Stimulated activated CD4-positive, alpha-beta T cell treated with anti-CD3 and anti-CD28 coated beads, TNF-alpha, amount 100 ng/mL, for 4 hours (primary cell): Measurements from ENCODE around the gene TMEM114.

ENCODE experiments used
- DNase-seq, 3 experiments: peaks; one replicate each; pipeline ENCODE4 v3.0.0-alpha.2; 2020; ENCODE audit warnings: low read depth in 3 of 3

The TMEM114 gene

DNA sequence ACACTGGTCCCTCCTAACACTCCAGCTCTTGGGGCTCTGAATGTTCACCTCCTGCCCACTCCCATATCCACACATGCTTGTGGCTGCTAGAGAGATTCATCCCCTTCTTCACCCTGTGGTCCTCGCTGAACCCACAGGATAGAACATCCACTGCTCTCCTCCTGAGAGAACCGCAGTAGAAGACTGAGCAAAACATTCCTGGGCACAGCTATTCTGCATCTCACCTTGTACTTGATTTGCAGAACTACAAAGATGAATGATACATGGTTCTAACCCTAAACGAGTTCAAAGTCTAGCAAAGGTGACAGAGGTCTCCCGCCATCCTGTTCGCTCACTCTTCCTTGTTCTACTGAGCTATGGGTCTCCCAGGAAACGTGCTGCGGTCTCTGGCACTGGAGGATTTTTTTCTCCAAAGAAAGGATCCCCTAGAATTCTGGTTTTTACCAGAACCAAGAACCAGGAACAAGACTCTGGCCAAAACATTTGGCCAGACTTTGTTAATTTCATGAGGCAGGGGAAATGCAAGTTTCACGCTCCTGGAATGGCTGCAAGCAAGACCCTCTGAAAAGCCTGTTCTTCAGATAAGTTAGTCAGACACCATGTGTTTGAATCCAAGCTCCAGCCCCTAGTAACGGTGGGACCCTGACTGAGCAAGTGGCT, 39.5 kb downstream of the TMEM114 start:
- DNase-seq = no peak

DNA sequence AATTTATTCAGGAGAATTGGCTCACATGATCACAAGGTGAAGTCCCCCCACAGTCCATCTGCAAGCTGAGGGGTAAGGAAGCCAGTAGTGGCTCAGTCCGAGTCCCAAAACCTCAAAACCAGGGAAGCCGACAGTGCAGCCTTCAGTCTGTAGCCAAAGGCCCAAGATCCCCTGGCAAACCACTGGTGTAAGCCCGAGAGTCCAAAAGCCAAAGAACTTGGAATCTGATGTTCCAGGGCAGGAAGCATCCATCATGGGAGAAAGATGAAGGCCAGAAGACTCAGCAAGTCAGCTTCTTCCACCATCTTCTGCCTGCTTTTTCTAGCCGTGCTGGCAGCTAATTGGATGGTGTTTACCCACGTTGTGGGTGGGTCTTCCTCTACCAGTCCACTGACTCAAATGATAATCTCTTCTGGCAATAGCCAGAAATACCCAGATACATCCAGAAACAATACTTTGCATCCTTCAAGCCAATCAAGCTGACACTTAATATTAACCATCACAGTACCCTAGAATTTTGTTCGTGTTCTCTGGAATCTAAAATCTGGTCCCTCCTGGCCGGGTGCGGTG, 40.4 kb downstream of the TMEM114 start:
- no peak for DNase-seq

DNA sequence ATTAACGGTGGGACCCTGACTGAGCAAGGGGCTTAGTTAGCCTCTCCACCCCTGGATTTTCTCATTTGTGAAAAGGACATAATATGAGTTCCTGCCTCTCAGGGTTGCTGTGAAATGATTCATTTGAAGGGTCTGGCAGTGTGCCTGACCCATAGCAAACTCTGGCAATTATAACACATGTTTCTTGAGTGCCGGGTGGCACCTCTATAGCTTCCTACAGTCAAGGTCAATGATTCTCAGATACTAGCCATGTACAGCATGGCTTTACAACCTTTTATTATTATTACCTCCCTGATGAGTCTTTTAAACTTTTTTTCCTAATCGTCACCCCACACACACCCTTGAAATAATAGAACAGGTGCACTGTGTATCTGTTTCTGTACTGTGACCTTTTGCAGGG, 42.1 kb downstream of the TMEM114 start:
- no peak for DNase-seq

DNA sequence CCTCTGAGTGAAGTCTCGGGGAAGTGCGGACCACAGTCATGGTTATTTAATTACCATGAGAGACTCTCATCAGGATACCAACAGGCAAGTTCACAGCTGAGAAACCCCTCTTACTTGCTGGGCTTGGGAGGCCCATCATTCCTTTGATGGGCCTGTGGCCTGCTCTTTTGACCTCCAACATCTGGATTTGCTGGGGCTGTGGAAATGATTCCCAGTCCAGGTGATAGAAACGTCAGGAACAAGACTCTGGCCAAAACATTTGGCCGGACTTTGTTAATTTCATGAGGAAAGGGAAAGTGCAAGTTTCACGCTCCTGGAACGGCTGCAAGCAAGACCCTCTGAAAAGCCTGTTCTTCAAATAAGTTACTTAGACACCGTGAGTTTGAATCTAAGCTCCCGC, 42.5 kb downstream of the TMEM114 start:
- DNase-seq = no peak

DNA sequence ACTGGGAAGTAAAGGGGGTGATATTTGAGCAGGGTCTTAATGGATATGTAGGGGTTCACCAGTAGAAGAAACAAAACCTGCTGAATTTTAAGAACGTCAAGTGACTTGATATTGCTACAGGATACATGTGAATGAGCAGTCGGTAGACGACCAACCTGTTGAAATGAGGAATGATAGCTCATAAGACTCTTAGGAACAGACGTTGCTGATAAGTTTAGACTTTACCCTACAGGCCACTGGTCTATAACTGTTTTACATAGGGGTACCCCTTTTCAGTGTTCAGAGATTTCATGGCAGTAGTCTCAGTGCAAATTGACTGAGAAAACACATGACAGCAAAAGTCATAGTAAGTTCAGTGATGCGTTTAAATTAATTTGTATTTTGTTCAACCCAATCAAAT, 45.9 kb downstream of the TMEM114 start:
- DNase-seq = no peak

DNA sequence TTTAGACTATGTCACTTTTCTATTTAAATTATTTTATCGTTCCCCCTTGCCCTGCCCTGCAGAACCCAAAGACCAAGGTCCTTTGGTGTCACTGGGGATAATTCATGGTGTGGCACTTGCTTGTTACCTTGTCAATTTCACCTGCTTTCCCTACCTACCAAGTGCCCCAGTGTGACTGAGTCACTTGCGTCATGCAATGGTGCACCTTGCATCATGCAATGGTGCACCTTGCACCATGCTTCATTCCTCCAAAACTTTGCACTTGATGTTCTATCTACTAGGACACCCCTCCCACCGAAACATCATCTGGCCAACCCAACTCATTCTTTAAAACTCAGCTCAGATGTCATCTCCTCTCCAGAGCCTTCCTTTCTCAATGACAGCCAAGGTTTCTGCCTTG, 47.1 kb downstream of the TMEM114 start:
- no peak for DNase-seq

DNA sequence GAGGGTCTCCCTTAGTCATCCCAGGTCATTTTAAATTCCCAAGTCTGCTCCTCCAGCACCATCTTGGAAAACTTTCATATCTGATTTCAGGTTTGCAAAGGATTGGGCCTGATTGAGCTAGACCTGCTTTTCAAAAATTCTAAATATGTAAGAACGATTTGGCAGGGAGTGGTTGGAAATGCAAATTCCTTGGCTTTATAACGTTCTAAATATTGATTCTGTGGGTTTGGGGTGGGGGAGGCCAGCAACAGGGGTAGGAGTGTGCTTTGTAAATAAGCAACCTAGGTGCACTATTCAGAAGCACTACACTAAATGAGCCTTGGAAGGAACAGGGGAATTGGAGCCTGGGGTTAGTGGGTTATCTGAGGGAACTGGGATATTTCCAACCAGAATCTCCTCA, 47.9 kb downstream of the TMEM114 start:
- DNase-seq = no peak

DNA sequence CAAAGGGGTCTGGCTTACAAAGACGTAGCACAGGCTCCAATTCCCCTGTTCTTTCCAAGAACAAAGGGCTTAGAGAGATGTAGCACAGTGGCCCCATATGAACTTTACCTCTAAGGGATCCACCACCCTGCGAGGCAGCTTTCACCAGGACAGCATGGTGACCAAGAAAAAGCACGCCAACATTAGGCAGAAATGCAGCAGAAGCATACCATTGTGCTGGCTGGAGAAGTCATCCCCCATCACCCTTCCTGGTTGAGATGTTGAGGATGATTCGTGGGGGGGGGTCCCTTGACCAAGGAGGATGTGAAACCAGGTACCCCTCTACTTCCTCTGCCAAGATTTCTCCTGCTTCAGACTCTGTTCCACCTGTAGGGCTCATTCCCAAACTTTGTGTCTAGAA, 48.4 kb downstream of the TMEM114 start:
- no peak for DNase-seq

DNA sequence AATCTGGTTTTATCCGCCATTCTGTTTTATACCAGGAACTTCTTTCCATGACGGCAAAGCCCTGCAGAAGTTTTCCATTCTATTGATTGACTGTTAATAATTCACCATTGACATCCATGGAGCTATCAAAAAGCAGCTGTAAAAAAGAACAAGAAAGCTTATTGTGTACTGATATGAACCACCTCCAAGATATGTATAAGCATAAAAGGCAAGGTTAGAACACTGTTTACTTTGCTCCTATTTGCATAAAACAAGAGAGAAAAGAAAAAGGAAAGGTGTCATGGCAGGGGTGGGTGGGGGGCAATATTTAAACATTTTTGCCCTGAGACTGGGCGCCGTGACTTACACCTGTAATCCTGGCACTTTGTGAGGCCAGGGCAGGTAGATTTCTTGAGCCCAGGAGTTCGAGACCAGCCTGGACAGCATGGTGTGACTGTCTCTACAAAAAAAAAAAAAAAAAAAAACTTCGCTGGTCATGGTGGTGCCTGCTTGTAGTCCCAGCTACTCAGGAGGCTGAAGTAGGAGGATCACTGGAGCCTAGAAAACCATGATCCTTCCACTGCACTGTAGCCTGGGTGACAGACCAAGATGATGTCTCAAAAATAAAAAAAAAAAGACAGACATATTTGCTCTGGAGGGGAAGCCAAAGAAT, 52.5 kb downstream of the TMEM114 start:
- no peak for DNase-seq

DNA sequence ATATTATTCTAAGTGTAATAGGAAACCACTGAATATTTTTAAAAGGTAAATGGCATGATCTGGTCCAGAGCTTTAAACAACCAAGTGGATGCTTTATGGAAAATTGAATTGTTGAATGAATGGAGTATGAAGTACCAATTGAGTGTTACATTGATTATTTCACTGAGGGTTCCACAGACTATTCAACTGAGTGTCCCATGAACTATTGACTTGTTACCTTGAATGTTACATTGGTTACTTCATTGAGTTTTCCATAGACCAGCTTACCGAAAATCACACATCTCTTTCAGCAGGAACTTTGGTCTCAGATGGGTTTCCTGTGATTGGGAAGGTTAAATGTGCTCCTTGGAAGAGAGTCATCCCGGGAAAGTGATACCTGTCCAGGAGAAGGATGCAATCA, 56.8 kb downstream of the TMEM114 start:
- DNase-seq = no peak

DNA sequence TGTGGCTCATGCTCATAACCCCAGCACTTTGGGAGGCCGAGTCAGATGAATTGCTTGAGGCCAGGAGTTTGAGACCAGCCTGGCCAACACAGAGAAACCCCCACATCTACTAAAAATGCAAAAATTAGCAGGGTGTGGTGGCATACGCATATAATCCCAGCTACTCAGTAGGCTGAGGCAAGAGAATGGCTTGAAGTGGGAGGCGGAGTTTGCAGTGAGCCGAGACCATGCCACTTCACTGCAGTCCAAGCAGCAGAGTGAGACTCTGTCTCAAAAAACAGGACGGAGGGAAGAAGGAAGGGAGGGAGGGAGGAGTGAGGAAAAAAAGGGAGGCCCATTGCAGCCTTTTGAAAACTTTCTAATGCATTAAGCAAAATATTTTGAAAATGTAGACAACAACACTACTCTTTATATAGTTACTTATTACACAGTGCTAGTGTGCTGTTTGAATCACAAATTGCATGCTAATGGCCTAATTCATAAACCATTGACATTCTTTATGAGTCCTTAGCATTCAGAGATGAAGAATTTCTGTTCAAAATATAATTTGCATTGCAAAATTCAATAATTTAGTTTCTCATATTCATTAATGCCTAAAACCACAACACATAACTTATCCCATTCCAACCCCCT, 59.4 kb downstream of the TMEM114 start:
- no peak for DNase-seq

DNA sequence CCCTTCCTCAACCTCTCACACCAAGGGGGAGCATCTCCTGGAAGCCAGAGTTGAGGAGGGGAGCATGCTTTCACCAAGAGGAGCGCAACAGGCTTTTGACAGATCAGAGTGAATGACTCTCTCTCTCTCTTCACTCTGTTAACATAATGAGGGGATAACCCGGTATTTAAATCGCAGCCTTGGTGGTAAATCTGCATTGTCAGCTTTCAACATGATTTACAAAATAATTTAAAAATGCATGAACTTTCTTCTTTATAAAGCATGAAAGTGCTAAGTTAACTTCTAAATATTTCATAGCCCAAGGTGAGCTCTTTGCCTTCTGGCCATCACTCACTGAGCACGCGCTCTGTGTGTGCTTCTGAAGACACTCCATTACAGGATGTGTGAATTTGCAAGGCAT, 61.8 kb downstream of the TMEM114 start:
- no peak for DNase-seq

DNA sequence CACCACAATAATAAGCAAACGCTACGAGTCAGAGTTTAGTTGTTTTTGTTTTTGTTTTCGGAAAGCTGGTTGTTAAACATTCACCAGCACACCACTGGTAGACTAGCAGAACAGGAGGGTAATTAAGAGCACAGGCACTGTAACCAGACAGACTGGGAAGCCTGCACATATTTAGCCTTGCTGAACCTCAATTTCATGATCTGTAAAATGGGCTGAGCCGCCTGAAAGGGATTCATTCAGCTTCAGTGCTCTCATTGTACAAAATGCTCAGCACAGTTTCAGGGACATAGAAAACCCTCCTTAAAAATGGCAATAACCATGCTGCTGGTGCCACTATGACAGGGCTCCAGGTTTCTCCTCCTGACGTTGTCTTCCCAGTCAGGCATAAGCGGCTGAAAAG, 66.4 kb downstream of the TMEM114 start:
- no peak for DNase-seq

DNA sequence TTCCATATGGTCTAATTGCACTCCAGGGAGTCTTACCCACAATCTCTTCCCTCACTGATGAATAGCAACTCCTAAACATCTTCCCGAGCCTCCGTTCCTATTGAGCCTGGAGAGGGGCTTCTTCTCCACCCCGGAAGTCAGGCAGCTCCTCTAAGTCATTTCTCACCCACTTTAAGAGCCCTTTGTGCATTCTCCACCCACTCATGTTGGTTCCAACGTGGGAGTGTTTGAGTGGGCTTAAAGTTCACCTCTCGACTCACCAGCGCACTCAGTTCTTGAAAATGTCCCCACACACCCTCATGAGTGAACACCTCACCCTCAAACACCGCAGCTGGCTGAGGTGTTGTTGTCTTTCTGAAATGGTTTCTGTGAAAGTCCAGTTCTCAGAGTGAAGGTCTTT, 67.6 kb downstream of the TMEM114 start:
- DNase-seq = no peak

DNA sequence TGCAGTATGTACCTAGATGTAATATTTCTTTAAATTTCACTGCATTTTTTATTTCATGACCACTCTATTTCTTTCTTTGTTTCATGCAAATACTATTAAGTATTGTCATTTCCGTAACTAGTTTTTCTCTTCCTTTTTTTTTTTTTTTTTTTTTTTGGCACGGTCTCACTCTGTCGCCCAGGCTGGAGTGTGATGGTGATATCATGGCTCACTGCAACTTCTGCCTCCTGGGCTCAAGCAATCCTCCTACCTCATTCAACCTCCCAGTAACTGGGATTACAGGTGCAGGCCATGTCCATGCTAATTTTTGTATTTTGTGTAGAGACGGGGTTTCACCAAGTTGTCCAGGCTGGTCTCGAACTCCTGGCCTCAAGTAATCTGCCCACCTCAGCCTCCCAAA, 70.7 kb downstream of the TMEM114 start:
- no peak for DNase-seq
